Activated CD8-positive, alpha-beta memory T cell treated with anti-CD3 and anti-CD28 coated beads, Interleukin-2, amount 50 U/mL, for 24 hours (primary cell): ENCODE measurements around the gene TBC1D22A.

Experiments used
- DNase-seq: peaks from one replicate; pipeline ENCODE4 v3.0.0-alpha.2; 2020; ENCODE audit errors: extremely low read depth

Gene TBC1D22A

GRCh38 chr22:47189056-47189916, 426.8 kb downstream of the TBC1D22A start:
- no peak for DNase-seq

- no peak for DNase-seq
Observed at GRCh38 chr22:47190276-47190956, 428.0 kb downstream of the TBC1D22A start.

DNA sequence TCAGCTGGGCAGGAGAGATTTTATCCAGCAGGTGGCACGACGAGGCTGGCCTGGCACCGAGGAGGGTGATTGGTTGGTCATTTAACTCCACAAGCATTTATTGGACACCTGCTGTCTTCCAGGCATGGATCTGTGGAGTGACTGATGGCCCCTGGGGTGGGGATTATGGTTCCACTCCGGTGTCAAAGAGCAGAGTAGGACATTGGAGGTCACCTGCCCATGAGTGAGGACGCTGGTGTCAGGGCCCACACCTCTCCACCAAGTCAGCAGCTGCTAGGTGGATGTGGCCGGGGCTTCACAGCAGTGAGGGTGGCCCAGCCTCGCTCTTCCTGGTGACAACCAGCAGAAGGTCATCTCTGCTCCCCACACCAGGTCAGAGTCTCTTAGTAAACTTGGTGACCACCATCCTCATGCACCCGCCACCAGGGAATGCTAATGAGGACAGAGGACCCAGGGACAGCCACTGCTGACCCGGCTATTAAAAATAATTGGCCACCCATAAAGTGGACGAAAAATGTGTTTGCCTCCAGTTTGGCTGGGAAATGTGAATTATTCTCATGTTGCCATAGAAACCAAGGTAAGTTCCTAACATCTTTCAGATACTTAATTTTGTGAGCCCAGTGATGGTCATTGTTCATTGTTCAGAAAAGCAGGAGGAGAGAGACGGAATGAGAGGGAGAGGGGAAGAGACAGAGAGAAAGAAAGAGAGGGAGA, 428.7 kb downstream of the TBC1D22A start:
- DNase-seq: no peak

- DNase-seq: no peak
Observed at GRCh38 chr22:47191671-47192650, 429.5 kb downstream of the TBC1D22A start.

GRCh38 chr22:47192651-47193437, 430.4 kb downstream of the TBC1D22A start:
- no peak for DNase-seq

DNA sequence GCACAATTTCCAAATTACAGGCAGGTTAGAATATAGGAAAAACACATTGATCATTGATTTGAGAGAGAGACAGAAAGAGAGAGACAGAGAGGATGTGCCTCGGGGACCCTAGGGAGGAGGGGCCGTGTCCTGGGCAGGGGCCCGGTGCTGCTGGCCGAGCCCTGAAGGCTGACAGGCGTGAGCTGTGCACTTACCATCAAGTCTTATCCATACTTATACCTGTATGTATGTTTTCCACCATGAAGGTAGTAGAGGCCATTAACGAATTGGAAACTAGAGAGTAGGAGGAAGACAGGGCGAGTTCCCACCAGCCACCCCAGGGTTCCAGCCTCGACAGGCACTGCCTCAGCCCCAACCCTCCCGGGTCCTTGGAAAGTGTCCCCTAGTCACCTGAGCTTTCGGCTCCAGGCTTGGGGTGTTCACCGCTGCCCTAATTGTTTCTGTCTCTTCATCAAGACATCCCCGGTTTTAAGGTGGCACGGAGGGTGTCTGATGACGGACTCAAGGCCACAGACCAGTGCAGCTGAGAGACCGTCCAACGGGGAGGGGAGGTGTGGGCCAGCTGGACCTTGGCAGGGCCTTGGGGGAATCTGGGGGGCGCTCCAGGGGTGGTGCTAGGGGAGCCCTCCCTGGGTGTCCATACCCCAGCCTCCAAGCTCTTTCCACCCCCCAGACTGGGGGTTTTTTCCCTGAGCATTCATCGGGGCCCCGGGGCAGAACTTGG, 431.3 kb downstream of the TBC1D22A start:
- no peak for DNase-seq

- DNase-seq: no peak
Observed at GRCh38 chr22:47194476-47195155, 432.2 kb downstream of the TBC1D22A start.

DNA sequence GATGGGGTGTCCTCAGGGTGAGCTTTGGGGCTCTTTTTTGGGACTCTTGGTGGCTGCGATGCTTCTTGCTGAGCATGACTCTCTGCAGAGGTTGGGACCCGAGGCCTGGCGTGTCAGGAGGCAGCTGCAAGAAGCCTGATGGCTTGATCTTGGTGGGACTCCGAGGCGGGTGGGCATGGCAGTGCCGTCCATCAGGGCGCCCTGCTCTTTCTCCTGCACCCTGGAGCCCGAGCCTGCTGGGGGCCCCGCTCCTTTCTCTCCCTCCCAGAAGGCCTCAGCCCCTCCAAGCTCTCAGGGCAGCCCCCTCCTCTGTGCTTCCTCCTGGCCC, 432.7 kb downstream of the TBC1D22A start:
- no peak for DNase-seq

GRCh38 chr22:47195484-47196165, 433.2 kb downstream of the TBC1D22A start:
- DNase-seq: no peak

DNA sequence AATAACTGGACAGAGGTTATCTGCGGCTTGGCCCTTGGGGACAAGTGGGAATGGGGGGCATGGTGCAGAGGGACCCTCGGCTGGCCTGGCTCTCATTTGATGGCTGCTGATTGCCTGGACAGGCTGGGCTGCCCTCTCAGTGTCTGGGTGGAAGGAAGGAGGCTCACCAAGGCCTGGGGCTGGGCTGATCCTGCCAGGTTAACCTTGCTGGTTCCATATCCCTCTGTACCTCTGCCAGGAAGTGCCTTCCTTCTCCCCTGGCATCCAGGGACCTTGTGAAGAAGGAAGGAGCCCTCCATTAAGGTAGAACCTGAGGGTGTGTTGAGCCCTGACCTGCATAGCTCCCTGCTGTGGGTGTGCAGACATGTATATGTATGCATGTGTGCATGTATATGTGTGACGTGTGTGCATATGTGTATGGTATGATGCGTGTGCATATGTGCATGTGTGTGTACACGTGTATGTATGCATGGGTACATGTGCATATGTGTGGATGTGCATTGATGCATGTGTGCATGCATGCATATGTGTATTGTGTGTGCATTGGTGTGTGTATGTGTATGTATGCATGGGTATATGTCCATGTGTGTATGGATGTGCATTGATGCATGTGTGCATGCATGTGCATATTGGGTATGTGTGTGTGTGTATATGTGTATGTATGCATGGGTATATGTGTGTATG, 433.9 kb downstream of the TBC1D22A start:
- no peak for DNase-seq

GRCh38 chr22:47196881-47197772, 434.7 kb downstream of the TBC1D22A start:
- DNase-seq: no peak

- DNase-seq: no peak
Observed at GRCh38 chr22:47197773-47198500, 435.5 kb downstream of the TBC1D22A start.

GRCh38 chr22:47198801-47199251, 436.4 kb downstream of the TBC1D22A start:
- no peak for DNase-seq

DNA sequence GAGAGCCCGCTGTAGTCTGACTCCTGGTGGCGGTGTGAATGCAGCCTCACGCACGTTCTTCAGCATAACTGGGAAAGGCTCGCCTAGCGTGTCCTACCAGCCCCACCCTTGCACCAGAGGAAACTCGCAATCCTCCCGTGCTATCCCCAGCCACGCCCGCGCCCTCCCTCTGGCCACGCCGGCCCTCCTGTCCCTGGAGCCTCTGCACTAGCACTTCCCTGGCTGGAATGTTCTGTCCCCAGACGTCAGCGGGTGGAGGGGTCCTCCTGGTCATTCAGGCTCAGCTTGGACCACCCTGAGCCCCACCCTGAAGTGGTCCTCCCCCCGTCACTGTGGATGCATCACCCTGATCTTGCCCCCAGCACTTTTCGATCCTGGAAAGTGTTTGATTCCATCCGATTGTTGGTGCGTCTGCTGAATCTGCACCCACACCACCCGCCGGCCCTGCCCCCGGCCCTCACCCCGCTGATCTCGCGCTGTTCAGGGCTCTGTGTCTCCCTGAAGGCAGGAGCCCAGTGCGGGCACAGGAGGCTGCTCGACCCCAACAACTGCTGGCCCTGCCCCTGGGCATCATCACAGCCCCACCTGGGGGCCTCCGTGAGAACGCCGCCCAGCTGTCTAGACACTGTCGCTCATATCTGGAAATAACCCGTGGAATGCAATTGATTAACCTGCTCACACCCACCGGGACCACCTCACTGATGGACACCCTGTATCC, 437.0 kb downstream of the TBC1D22A start:
- DNase-seq: no peak

GRCh38 chr22:47199979-47200272, 437.5 kb downstream of the TBC1D22A start:
- DNase-seq: no peak
